NOMO-1 treated with dmso at 0.1 percent for 144 hours (cell line): ENCODE measurements around the gene PRKG1.
"Not testable (repeated sequence)": the region's sequence is repeated elsewhere in the genome, so short reads cannot be mapped to it uniquely, and the experiment has no call there.

Source experiments
- DNase-seq: peaks from one replicate; lab custom pipeline; 2025; ENCODE audit not compliant: unreplicated experiment; lab: John Stamatoyannopoulos, UW

Gene PRKG1

DNA sequence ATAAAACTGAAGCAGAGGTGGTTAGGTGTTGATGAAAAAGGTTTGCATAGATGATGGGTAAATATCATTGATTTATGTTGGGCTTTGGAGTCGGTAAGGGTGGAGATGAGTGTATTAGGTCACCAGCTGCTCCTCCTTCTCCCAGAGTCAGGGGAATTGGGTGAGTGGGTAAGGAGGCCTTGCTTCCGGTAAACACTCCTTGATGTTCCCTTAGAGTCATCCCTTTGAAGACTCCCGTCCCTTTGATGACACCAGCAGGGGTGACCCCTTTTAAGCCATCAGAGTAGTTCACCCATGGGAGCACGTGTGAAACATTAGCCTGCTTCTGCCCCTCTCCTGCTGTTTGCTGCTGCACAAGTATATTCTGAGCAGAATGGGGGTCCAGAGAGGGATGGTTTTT, 1147.6 kb downstream of the PRKG1 start:
- no peak for DNase-seq

DNA sequence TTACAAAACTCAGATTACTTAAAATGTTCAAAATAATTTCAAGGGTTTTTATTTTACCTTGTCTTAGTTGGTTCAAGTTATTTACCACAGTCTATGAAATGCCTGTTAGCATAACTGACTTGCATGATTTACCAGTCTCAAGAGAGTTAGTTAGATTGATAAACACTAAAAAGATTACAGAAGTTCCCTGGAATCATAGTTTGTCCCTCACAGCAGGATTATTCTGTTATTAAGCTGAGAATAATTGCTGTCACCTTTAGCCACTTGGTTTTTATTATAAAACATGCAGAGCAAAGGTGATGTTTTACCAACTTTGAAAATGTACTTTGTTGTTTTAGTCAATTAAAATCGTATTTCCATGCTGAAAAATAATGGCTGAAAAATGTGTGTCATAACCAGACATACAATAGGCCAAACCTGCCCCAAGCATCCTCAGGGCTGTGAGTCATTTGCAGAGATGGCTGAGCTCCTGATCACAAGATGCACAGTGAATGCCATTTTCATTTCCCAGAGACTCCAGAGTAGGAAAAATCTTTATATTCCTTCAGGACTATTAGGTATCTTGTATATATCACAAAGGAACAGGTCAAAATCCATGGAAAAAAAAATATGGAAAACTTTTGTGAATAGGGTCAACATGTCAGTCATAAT, 1152.0 kb downstream of the PRKG1 start:
- DNase-seq: no peak

- no peak for DNase-seq
Measured at GRCh38 chr10:52228556-52228955, 1154.3 kb downstream of the PRKG1 start.

- no peak for DNase-seq
Measured at GRCh38 chr10:52229291-52229931, 1155.1 kb downstream of the PRKG1 start.

DNA sequence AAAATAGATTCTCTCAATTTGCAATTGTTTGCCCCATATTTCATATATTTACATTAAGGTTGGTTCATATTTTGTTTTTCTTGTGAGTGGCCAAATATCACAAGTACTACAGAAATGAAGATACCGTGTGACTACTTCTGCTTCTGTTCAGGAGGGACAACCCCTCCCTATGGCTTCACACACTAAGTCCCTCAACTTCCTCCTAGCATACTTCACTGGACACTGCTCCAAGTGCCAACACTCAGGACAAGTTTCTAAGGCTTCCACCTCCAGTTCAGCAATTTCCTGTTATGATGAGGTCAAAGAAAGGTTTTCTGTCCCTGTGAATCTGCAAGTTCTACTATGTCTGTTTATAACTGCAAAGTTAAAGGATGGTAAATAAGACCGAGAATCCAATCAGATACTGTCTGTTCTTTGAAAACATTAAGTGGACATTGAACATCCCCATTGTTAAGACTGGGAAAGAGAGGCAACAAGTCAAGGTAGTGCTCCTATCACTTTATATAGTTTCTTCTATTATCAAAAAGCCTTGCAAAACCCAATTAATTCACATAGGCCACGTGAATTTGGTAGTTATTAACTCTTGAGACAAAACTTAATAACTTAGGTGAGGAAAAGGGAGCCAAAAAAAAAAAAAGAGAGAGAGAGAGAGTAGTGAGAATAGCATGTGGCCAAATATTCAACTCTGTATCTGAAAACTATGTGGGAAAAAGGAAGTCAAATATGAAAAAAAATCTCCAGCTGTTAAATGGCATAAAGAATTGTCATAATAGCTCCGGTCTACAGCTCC, 1158.5 kb downstream of the PRKG1 start:
- DNase-seq: no peak

- DNase-seq: not testable (repeated sequence)
Measured at GRCh38 chr10:52233351-52233991, 1159.2 kb downstream of the PRKG1 start.

GRCh38 chr10:52239771-52240170, 1165.5 kb downstream of the PRKG1 start:
- no peak for DNase-seq

GRCh38 chr10:52245547-52245946, 1171.3 kb downstream of the PRKG1 start:
- DNase-seq: no peak

GRCh38 chr10:52247929-52248328, 1173.6 kb downstream of the PRKG1 start:
- DNase-seq: not testable (repeated sequence)

- no peak for DNase-seq
Measured at GRCh38 chr10:52248697-52249306, 1174.5 kb downstream of the PRKG1 start.

DNA sequence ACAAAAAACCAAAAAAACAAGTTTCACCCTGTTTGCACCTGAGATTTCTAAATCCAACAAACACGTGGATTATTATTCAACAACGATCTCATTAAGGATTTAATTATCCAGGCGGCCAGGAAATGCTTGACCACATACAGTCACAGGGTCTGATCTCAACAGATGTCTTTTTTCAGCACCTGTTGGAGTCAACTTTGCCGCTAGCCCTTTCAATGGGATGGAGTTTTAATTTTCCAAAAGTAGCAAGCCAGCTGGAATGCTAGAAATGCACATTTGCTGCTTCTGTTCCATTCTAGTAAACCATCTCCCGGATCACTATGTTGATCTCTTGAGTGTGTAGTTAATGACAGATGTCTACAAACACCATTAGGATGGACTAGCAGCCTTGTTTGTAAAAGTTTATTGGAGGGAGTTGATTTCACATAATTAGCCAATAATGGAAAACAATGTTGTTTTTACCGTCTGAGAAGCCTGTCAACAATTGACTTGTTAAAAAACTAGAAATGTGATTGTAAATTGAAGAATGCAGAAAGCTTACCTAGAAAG, 1175.6 kb downstream of the PRKG1 start:
- no peak for DNase-seq

DNA sequence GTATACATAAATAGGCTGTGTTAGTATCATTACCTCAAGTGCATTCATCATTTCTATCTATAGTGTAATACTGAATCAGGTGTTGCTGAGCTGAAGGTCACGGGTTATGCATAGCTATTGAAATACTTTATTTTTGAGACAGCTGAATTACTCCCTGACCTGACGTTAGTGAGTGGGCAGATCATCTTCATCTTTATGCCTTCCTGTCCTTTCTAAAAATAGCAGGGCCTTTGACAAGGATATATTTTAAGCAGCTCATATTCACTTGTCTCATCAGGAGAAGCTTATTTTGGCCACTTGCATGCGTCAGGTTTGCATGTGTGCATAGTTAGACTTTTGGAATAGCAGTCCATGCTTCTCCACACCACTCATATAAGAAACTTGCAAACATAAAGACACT, 1176.2 kb downstream of the PRKG1 start:
- no peak for DNase-seq

DNA sequence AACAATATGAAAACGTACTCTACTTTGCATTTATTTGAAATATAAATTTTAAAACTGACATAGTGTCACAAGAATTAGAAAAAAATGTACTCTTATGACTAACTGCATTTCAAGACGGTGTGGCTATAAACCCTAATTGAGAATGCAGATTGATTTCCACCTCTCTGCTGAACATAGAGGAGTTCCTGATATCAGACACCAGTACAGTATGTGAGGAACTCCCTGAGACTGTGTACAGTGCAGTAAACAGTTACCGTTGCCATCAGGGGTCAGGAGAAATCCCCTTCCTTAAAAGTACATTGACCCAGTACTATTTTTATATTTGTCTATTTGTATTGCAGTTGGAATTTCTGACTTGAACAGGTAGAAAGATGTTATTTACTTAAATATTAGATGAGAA, 1178.0 kb downstream of the PRKG1 start:
- DNase-seq: no peak

DNA sequence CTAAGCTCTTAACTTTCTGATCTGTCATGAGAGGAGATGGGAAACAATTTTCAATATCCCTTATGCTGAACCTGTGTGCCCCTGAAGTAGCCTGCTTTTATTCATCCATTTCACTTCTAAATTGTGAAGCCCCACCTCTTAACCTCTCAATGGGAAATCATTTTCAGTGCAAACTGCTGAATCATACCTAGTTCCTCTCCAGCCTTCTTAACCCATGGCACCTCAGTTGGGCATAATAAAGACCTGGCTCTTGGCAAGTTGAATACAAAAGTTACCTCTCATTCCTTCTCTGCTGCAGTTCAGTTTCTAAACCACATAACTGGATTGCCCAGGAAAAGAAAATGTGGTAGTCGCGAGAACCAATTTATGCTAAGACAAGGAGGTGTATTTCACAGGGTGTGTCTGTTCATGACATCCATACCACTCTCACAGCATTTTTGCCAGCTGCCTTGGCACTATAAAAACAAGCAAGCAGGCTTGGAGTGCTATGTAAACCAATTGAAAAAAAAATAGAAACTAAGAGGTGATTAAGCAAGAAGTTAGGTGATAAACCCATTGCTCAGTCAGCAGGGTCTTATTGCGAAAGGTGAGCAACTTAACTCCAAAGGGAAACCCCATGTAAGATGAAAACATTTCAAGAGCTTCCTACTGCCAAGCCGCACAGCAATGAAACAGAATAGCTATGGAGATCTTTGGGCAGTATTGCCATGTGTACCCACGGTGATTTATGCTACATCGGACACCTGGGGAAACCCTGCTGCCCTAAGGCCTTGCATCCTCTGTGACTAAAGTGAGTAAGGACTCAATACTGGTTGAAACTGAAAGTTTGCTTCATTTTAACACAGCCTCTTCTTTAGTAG, 1182.8 kb downstream of the PRKG1 start:
- no peak for DNase-seq

DNA sequence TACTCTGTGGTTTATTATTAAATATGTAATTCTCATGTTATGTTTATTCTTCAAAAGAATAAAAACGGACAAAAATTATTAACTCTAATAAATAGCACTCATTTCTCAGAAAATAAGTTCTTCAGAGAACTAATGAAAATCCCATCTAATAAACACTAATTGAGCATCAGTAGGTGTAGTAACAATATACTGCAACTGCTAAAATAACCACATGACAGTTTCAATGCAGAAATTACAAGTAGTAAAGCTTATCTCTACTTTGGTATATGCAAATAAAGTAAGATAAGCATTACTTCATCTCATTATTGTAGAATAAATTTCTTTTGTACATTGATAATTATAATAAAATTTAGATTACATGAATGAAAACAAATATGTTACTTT, 1183.4 kb downstream of the PRKG1 start:
- DNase-seq: no peak

- DNase-seq: no peak
Measured at GRCh38 chr10:52258799-52259425, 1184.6 kb downstream of the PRKG1 start.

DNA sequence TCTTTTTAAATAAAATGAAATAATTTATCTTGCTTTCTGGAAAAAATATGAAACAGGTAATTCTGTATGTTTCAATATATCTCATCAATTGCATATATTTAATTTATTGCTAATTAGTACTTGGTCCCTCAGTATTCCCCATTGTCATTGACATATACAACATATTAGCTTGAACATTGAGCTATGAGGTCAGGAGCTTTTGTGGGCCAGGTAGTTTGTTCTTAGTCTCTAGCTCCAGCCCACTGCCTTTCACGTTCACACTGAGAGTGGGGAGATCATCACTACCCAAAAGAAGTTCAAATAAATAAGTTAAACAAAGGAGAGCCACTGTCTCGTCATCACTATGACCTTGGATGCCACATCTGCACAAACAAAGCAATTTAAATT, 1185.1 kb downstream of the PRKG1 start:
- no peak for DNase-seq

- no peak for DNase-seq
Measured at GRCh38 chr10:52261362-52261761, 1187.1 kb downstream of the PRKG1 start.

- no peak for DNase-seq
Measured at GRCh38 chr10:52265131-52265926, 1191.0 kb downstream of the PRKG1 start.
